IPS-20b (cell line): ENCODE results near the gene FRS2.

Experiments
- H3K27ac ChIP-seq: one replicate; pipeline ENCODE4 v1.5.1; 2013; ENCODE audit warnings: low read length
- H3K27me3 ChIP-seq: 2 replicates; pipeline ENCODE4 v1.6.1; 2013; ENCODE audit warnings: mild to moderate bottlenecking, low read length, inconsistent platforms; ENCODE audit not compliant: insufficient read depth
- H3K36me3 ChIP-seq: 2 replicates; pipeline ENCODE4 v1.6.1; 2013; ENCODE audit warnings: low read depth, mild to moderate bottlenecking, inconsistent platforms, low read length, moderate library complexity; ENCODE audit not compliant: insufficient read depth
- H3K4me1 ChIP-seq: 2 replicates; pipeline ENCODE4 v1.6.1; 2013; ENCODE audit warnings: mild to moderate bottlenecking, control low read depth, inconsistent platforms, low read length, moderate library complexity; ENCODE audit not compliant: insufficient read depth
- H3K4me3 ChIP-seq: 2 replicates; pipeline ENCODE4 v1.5.1; 2013; ENCODE audit warnings: mild to moderate bottlenecking, low read length, inconsistent platforms
- H3K9ac ChIP-seq: 2 replicates; pipeline ENCODE4 v1.6.1; 2013; ENCODE audit warnings: low read depth, mild to moderate bottlenecking, inconsistent platforms, low read length, moderate library complexity
- H3K9me3 ChIP-seq: 2 replicates; pipeline ENCODE4 v1.6.1; 2013; ENCODE audit warnings: mild to moderate bottlenecking, low read depth, low read length, inconsistent platforms; ENCODE audit not compliant: insufficient read depth

Gene FRS2

GRCh38 chr12:69509308-69509736, 39.1 kb downstream of the FRS2 start:
- H3K27me3 ChIP-seq = no peaks in the 10 kb centered on the region
- no peaks in the 10 kb centered on the region for H3K9me3 ChIP-seq
- H3K4me1 ChIP-seq = peaks cover 38% of the 10 kb centered on the region
- H3K4me3 ChIP-seq = no peak overlapping the region
- no peak overlapping the region for H3K27ac ChIP-seq
- H3K9ac ChIP-seq = no peak overlapping the region
- no peaks in the 10 kb centered on the region for H3K36me3 ChIP-seq

GRCh38 chr12:69509904-69510827, 40.0 kb downstream of the FRS2 start:
- H3K4me1 ChIP-seq = peaks cover 38% of the 10 kb centered on the region
- no peaks in the 10 kb centered on the region for H3K36me3 ChIP-seq
- H3K9me3 ChIP-seq = no peaks in the 10 kb centered on the region
- H3K27ac ChIP-seq = no peak overlapping the region
- H3K27me3 ChIP-seq = no peaks in the 10 kb centered on the region
- H3K9ac ChIP-seq = no peak overlapping the region
- no peak overlapping the region for H3K4me3 ChIP-seq

- Histone ChIP-seq H3K4me1 (peaks cover 44% of the 10 kb centered on the region), H3K27ac (no peak overlapping the region), H3K36me3 (no peaks in the 10 kb centered on the region), H3K9me3 (no peaks in the 10 kb centered on the region), H3K4me3 (no peak overlapping the region), H3K27me3 (no peaks in the 10 kb centered on the region), H3K9ac (no peak overlapping the region)
These were observed 40.8 kb downstream of the FRS2 start for GRCh38 chr12:69511016-69511415.

DNA sequence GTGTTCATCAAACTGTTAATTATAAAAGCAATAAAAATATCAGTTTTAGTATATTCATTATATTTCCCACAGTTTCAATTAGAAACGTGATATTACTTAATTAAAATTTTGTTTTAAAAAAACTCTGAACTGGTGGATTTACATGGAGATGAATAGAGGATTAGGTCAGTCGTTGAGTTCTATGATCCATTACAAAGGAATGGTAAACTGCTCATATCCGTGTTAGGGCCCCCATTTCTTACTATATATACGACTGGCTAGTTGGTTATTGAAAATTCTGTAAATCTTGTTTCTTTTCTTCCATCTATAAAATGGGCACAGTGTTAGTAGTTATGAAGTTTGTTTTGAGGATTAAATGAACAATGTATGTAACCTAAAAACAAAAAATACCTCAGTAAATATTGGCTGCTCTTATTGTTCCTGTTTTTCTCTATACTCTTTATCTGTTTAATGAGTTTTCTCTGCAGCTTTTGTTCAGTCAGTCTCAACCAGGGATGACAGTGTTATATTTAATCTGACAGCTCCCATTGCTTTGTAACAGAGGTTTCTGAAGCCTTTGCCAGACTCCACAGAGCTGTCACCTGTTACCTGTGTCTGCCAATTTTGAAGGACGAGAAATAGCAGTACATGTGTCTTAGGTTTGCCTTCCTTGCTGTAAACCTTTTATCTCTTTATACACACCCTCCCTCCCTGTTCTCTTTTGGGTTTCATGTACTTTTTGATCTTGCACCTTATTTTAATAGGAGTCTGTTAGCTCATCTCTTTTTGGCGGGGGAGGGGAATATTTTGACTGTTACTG, 41.5 kb downstream of the FRS2 start:
- no peaks in the 10 kb centered on the region for H3K9me3 ChIP-seq
- no peaks in the 10 kb centered on the region for H3K36me3 ChIP-seq
- no peaks in the 10 kb centered on the region for H3K27me3 ChIP-seq
- peaks cover 44% of the 10 kb centered on the region for H3K4me1 ChIP-seq
- H3K9ac ChIP-seq = no peak overlapping the region
- no peak overlapping the region for H3K4me3 ChIP-seq
- no peak overlapping the region for H3K27ac ChIP-seq

GRCh38 chr12:69512820-69513219, 42.6 kb downstream of the FRS2 start:
- Histone ChIP-seq H3K4me3 (no peak overlapping the region), H3K4me1 (peaks cover 44% of the 10 kb centered on the region), H3K9ac (no peak overlapping the region), H3K27me3 (no peaks in the 10 kb centered on the region), H3K36me3 (no peaks in the 10 kb centered on the region), H3K9me3 (no peaks in the 10 kb centered on the region), H3K27ac (no peak overlapping the region)

- H3K4me3 ChIP-seq = no peak overlapping the region
- no peaks in the 10 kb centered on the region for H3K36me3 ChIP-seq
- no peak overlapping the region for H3K27ac ChIP-seq
- no peak overlapping the region for H3K9ac ChIP-seq
- H3K27me3 ChIP-seq = no peaks in the 10 kb centered on the region
- no peaks in the 10 kb centered on the region for H3K9me3 ChIP-seq
- peaks cover 44% of the 10 kb centered on the region for H3K4me1 ChIP-seq
These were observed 43.1 kb downstream of the FRS2 start for GRCh38 chr12:69513297-69513696.

DNA sequence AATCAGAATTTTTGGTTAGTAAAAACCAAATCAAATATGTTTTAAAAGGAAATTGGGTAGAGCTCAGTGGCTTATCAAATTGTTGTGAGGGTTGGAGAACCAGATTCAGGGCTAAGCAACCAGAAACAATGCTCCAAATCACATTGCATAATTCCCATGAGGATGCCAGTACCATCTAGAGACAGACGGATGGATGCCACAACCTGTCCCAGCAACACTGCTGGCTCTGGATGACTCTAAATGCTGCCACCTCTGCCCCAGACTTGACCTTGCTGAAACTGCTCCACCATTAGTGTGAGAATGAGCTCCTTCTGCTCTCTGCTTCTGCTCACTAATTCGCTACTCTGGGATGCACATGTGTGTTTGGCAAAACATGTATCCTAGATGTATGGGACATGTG, 43.9 kb downstream of the FRS2 start:
- H3K36me3 ChIP-seq = no peaks in the 10 kb centered on the region
- H3K27me3 ChIP-seq = no peaks in the 10 kb centered on the region
- peaks cover 39% of the 10 kb centered on the region for H3K4me1 ChIP-seq
- no peaks in the 10 kb centered on the region for H3K9me3 ChIP-seq
- H3K27ac ChIP-seq = no peak overlapping the region
- H3K4me3 ChIP-seq = no peak overlapping the region
- no peak overlapping the region for H3K9ac ChIP-seq

DNA sequence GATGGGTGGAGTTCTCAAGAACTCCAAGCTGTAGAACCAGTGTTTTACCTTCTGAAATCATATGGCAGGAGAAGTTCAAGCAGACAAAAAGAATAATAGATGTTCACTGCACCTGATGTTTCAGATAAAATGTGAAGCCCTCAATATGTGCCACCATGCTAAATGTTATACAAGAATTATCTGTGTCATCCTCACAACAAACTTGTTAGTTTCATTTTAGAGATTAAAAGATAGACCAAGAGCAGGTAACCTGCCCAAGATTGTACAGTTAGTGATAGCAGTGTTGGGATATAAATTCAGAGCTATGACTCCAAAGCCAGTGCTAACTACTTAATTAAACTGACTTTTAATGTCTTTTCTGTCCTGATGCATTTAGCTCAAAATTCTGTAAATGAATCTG, 44.7 kb downstream of the FRS2 start:
- H3K27ac ChIP-seq = no peak overlapping the region
- no peaks in the 10 kb centered on the region for H3K27me3 ChIP-seq
- no peak overlapping the region for H3K4me3 ChIP-seq
- H3K9ac ChIP-seq = no peak overlapping the region; the same call in 1 of the 2 replicates
- peaks cover 34% of the 10 kb centered on the region for H3K4me1 ChIP-seq
- no peaks in the 10 kb centered on the region for H3K9me3 ChIP-seq
- H3K36me3 ChIP-seq = no peaks in the 10 kb centered on the region

- Histone ChIP-seq H3K4me3 (no peak overlapping the region), H3K36me3 (no peaks in the 10 kb centered on the region), H3K27me3 (no peaks in the 10 kb centered on the region), H3K9ac (no peak overlapping the region; the same call in 1 of the 2 replicates), H3K9me3 (no peaks in the 10 kb centered on the region), H3K4me1 (peaks cover 33% of the 10 kb centered on the region), H3K27ac (no peak overlapping the region)
These were observed 45.3 kb downstream of the FRS2 start for GRCh38 chr12:69515394-69515930.

GRCh38 chr12:69516950-69517349, 46.8 kb downstream of the FRS2 start:
- Histone ChIP-seq H3K4me1 (peaks cover 20% of the 10 kb centered on the region), H3K4me3 (no peak overlapping the region), H3K27me3 (no peaks in the 10 kb centered on the region), H3K36me3 (no peaks in the 10 kb centered on the region), H3K9me3 (peaks cover 2% of the 10 kb centered on the region; the same call in 1 of the 2 replicates), H3K27ac (no peak overlapping the region), H3K9ac (no peak overlapping the region)

DNA sequence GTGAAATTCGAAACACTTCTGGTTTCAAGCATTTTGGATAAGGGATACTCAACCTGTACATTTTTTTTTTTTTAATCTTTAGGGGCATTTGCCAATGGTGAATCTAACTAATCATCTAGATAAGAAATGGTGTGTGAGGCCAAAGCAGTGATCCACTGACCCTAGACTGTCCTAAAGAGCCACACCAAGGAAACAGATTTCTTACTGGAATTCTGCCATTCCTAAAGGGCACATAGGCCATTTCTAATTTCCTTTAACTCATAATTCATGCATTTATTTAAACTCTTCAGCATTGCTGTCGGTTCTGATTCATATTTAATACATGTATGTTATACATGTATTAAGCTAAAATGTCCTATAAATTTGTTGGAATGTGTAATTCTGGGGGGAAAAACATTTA, 47.2 kb downstream of the FRS2 start:
- no peak overlapping the region for H3K4me3 ChIP-seq
- H3K27me3 ChIP-seq = no peaks in the 10 kb centered on the region
- no peak overlapping the region for H3K27ac ChIP-seq
- peaks cover 16% of the 10 kb centered on the region for H3K4me1 ChIP-seq
- no peak overlapping the region for H3K9ac ChIP-seq
- H3K36me3 ChIP-seq = no peaks in the 10 kb centered on the region
- H3K9me3 ChIP-seq = peaks cover 2% of the 10 kb centered on the region; the same call in 1 of the 2 replicates
